Mucosa of rectum (tissue), 2 donors: Measurements from ENCODE around the gene IL12RB1.
"Not testable (repeated sequence)": the region's sequence is repeated elsewhere in the genome, so short reads cannot be mapped to it uniquely, and the experiment has no call there.

Experiments used
- H3K27ac ChIP-seq, 2 donors: one replicate each; pipeline ENCODE4 v1.7.0; 2013; ENCODE audit warnings: inconsistent platforms in 2 of 2, low read depth in 2 of 2, low read length in 2 of 2
- H3K27me3 ChIP-seq, 2 donors: one replicate each; pipeline ENCODE4 v1.7.0; 2013; ENCODE audit warnings: low read length in 2 of 2; ENCODE audit not compliant: control insufficient read depth in 2 of 2, insufficient read depth in 2 of 2
- H3K36me3 ChIP-seq, 2 donors: one replicate each; pipeline ENCODE4 v1.7.0; 2013; ENCODE audit warnings: low read length in 2 of 2; ENCODE audit not compliant: control insufficient read depth in 2 of 2, insufficient read depth in 2 of 2
- H3K4me1 ChIP-seq, 2 donors: one replicate each; pipeline ENCODE4 v1.7.0; 2013; ENCODE audit warnings: low read length in 2 of 2, mild to moderate bottlenecking in 1 of 2; ENCODE audit not compliant: control insufficient read depth in 2 of 2, insufficient read depth in 2 of 2
- H3K4me3 ChIP-seq, 2 donors: one replicate each; pipeline ENCODE4 v1.7.0; 2013; ENCODE audit warnings: low read length in 2 of 2
- H3K9ac ChIP-seq, 2 donors: one replicate each; pipeline ENCODE4 v1.7.0; 2013; ENCODE audit warnings: low read length in 2 of 2, low read depth in 1 of 2, mild to moderate bottlenecking in 1 of 2
- H3K9me3 ChIP-seq, 2 donors: one replicate each; pipeline ENCODE4 v1.7.0; 2013; ENCODE audit warnings: low read length in 2 of 2; ENCODE audit not compliant: control insufficient read depth in 2 of 2
- donor health status: healthy.
- donor health status: Normal muscosa, but diverticular disease.

Gene IL12RB1

DNA sequence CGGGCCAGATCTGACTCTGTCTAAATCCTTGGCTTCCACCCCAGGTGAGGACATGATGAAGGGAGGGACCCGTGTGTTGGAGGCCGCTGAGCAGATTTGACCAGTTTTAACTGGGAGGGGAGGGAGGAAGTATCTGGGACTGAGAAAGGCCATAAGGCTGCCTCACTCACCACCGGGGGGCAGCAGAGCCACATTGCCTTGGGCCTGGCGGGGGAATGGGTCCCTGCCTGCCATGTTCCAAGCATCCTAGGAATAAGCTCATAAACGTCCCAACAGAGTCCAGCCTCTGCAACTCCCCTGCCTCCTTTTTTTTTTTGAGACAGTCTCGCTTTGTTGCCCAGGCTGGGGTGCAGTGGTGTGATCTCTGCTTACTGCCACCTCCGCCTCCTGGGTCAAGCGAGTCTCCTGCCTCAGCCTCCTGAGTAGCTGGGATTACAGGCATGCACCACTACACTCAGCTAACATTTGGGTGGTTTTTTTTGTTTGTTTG is 26.3 kb upstream of the IL12RB1 start:
- peaks cover 27 to 33% of the 10 kb centered on the region in 2 donors for H3K4me1 ChIP-seq
- peaks cover 2 to 15% of the 10 kb centered on the region in 2 donors for H3K36me3 ChIP-seq
- H3K4me3 ChIP-seq = no peak overlapping the region
- no peak overlapping the region for H3K27ac ChIP-seq
- H3K27me3 ChIP-seq = no peaks in the 10 kb centered on the region
- H3K9me3 ChIP-seq = no peaks in the 10 kb centered on the region
- H3K9ac ChIP-seq = peak overlapping the region in 1 of 2 donors; percentile 18

DNA sequence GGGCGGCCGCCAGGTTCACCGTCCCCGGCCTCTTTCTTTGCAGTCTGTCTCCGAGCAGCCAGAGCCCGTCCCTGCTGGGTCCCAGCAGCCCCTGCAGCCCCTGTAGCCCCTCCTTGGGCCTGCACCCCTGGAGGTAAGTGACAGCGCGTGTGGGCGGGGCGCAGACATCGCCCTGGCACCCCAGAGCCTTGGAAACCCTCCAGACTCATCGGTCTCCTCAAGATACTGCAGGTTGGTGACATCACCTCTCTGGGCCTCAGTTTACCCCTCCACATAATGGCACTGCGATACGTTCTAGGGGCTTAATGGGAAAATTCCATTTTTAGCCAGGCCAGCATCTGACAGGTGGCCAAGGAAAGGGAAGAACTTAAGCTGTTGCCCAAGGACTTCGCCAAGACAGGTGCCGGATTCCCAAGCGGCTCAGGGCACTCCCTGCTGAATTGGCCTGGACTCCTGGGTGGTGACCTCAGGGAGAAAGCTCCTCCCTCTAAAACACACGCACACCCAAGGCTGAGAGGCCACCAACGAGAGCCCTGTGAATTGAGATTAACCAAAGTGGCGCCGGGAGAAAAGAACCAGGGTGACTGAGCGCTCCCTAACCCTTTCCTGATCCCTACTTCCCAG is 24.0 kb upstream of the IL12RB1 start:
- H3K9ac ChIP-seq = peak overlapping the region; percentile 79 to 93
- peak overlapping the region; percentile 77 to 86 for H3K4me3 ChIP-seq
- H3K9me3 ChIP-seq = no peaks in the 10 kb centered on the region
- no peaks in the 10 kb centered on the region for H3K27me3 ChIP-seq
- peaks cover 26 to 27% of the 10 kb centered on the region in 2 donors for H3K4me1 ChIP-seq
- peak overlapping the region; percentile 91 to 92 for H3K27ac ChIP-seq
- peaks cover 2 to 15% of the 10 kb centered on the region in 2 donors for H3K36me3 ChIP-seq

DNA sequence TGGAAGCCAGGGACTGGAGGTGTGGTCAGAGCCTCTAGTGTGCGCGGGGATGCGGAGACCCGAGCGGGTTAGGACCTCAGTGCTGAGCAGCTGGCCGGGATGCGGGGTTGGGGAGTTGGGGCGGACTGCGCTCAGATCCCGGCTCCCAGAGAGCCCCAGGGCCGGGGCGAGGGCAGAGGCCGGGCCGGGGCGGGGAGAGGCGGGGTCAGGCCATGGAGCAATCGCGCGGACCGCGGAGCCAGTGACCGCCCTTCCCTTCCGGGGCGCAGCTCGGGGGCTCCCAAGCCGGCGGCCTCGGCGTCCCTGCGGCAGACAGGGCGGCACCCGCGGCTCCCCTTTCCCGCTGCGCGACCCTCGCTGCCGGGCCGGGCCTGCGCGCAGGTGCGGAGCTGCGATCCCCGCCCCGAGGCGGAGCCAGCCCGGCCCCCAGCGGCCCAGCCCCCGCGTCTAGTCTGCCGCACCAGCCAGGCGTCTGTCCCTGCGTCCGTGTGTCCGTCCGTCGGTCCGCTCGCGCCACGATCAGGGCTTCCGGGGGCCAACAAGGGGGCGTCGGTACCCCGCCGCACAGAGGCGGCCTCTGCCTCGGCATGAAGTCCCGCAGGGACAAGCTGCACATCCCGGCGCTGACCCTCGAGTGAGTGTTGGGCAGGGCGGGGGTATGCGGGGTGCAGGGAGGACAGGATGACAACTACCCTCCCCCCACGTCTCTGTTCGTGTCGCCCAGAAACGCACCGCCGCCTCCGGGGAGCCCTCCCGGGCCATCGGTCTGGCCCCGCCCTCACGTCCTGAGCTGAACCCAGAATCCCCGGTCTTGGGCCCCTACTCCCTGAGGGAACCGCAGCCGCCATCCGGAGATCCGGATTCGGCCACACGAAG is 23.2 kb upstream of the IL12RB1 start:
- Histone ChIP-seq H3K27me3 (no peaks in the 10 kb centered on the region), H3K36me3 (peaks cover 2 to 13% of the 10 kb centered on the region in 2 donors), H3K27ac (peak overlapping the region; percentile 91 to 92), H3K4me3 (peak overlapping the region; percentile 77 to 86), H3K4me1 (peaks cover 26 to 27% of the 10 kb centered on the region in 2 donors), H3K9ac (peak overlapping the region; percentile 79 to 93), H3K9me3 (no peaks in the 10 kb centered on the region)

DNA sequence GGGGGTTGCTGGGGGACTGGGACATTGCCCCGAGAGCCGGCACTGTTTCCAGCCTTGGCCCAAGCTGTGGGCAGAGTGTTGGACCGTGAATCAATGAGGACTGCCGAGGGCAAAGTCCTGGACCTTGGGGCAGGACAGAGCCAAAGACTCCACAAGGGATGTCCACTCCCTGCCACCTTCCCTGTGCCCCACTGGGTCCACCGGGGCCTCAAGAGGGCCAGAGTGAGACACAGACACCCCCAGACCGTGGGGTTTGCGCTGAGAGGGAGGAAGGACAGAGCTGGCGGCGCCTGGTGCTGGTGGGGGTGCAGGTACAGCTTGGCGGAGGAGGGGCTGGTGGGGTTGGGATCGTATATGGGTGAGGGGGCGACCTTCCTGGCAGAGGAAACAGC is 22.6 kb upstream of the IL12RB1 start:
- Histone ChIP-seq H3K4me1 (peaks cover 30 to 31% of the 10 kb centered on the region in 2 donors), H3K27ac (peak overlapping the region; percentile 91 to 92), H3K27me3 (no peaks in the 10 kb centered on the region)

DNA sequence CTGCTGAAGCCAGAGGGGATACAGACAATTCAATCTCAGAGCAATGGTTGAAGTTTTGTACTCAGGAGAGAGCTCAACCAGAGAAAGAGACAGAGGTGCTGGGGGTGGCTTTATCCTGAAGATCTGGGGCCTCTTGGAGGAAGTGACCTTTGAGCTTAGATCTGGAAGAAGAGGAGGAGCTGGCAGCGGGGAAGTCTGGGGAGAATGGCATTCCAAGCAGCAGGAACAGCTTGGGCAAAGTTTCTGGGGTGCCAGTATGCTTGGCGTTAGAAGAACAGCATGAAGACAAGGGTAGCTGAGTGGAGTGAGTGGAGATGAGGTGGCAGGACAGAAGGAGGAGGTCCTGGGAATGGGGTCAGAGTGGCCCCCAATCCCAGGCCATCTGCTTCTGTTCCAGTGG is 22.2 kb upstream of the IL12RB1 start:
- H3K27ac ChIP-seq = peak overlapping the region; percentile 91 to 92
- H3K9ac ChIP-seq = peak overlapping the region; percentile 56 to 93
- H3K27me3 ChIP-seq = no peaks in the 10 kb centered on the region
- H3K36me3 ChIP-seq = peaks cover 2 to 6% of the 10 kb centered on the region in 2 donors
- peaks cover 30 to 34% of the 10 kb centered on the region in 2 donors for H3K4me1 ChIP-seq
- no peaks in the 10 kb centered on the region for H3K9me3 ChIP-seq
- peak overlapping the region; percentile 77 to 86 for H3K4me3 ChIP-seq

More for the DNA sequence above, 22.6 kb upstream of the IL12RB1 start:
- peak overlapping the region; percentile 79 to 93 for H3K9ac ChIP-seq
- no peaks in the 10 kb centered on the region for H3K9me3 ChIP-seq
- peaks cover 2 to 8% of the 10 kb centered on the region in 2 donors for H3K36me3 ChIP-seq
- H3K4me3 ChIP-seq = peak overlapping the region; percentile 77 to 86

DNA sequence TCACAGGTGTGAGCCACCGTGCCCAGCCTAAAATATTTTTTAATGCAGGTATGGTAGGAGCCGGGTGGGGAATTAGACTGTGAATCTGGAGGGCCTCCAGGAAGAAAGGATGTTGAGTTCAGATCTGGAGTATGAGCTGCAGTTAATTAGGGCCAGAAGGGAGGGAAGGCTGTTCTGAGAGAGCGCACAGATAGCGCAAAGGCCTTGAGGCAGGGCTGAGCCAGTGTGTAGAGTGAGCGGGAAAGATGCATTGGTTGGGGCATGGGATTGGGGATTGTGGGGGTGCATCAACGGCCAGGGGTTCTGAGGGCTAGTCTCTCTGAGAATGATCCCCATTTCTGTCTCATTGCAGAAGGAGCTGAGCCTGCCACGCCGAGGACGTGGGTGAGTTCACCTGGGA is 20.5 kb upstream of the IL12RB1 start:
- peaks cover 27 to 34% of the 10 kb centered on the region in 2 donors for H3K4me1 ChIP-seq
- H3K36me3 ChIP-seq = no peaks in the 10 kb centered on the region
- no peak overlapping the region for H3K4me3 ChIP-seq
- H3K27me3 ChIP-seq = no peaks in the 10 kb centered on the region
- H3K9me3 ChIP-seq = no peaks in the 10 kb centered on the region
- no peak overlapping the region for H3K9ac ChIP-seq
- no peak overlapping the region for H3K27ac ChIP-seq

DNA sequence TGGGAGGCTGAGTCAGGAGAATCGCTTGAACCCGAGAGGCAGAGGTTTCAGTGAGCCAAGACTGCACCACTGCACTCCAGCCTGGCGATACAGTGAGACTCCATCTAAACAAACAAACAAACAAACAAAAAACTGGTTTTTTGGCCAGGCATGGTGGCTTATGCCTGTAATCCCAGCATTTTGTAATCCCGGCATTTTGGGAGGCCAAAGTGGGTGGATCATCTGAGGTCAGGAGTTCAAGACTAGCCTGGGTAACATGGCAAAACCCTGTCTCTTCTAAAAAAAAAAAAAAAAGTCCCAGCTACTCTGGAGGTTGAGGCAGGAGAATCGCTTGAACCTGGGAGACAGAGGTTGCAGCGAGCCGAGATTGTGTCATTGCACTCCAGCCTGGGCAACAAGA is 18.5 kb upstream of the IL12RB1 start:
- H3K27ac ChIP-seq, H3K9me3 ChIP-seq, H3K4me3 ChIP-seq, H3K27me3 ChIP-seq, H3K36me3 ChIP-seq, H3K9ac ChIP-seq: not testable (repeated sequence)
- peaks cover 17 to 21% of the 10 kb centered on the region in 2 donors for H3K4me1 ChIP-seq

DNA sequence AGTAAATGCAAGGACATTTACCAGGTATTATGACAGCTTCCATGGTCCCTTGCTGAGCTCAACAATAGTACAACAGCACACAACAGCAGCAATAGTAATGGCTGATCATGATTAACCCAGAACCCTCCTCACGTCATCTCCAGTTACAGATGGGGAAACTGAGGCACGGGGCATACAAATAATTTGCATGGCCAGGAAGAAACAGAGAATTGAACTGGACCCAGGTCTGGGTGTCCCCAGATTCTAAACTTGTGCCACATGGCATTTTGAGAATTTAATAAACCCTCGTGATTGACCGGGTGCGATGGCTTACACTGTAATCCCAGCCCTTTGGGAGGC is 18.0 kb upstream of the IL12RB1 start:
- Histone ChIP-seq H3K27ac (peak overlapping the region in 1 of 2 donors; percentile 43), H3K9me3 (no peaks in the 10 kb centered on the region), H3K36me3 (no peaks in the 10 kb centered on the region), H3K4me1 (peaks cover 16 to 22% of the 10 kb centered on the region in 2 donors), H3K4me3 (peak overlapping the region; percentile 58 to 75), H3K9ac (peak overlapping the region; percentile 56 to 68), H3K27me3 (peaks cover 0 to 2% of the 10 kb centered on the region in 2 donors)

DNA sequence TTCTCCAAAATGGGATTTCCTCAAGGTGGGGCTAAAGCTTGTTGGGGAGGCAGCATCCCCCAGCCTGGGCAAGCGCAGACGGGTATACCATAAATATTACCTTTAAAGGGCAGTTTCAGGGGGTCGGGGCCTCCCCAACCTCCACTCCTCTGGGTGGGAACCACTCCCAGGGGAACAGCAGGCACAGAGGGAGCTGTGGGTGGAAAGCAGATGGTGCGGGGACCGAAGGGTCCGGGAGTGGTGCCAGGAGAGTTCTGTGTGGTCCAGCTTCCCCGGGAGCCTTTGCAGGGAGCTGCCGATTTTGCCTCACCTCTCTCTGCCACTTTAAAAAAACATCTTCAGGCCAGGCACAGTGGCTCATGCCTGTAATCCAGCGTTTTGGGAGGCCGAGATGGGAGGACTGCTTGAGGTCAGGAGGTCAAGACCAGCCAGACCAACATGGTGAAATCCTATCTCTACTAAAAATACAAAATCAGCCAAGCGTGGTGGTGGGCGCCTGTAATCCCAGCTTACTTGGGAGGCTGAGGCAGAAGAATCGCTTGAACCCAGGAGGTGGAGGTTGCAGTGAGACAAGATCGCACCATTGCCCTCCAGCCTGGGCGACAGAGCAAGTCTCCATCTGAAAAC is 16.3 kb upstream of the IL12RB1 start:
- Histone ChIP-seq H3K9me3 (no peaks in the 10 kb centered on the region), H3K36me3 (no peaks in the 10 kb centered on the region), H3K27ac (no peak overlapping the region), H3K9ac (no peak overlapping the region), H3K4me3 (no peak overlapping the region), H3K27me3 (peaks cover 7 to 13% of the 10 kb centered on the region in 2 donors), H3K4me1 (peaks cover 12 to 25% of the 10 kb centered on the region in 2 donors)

DNA sequence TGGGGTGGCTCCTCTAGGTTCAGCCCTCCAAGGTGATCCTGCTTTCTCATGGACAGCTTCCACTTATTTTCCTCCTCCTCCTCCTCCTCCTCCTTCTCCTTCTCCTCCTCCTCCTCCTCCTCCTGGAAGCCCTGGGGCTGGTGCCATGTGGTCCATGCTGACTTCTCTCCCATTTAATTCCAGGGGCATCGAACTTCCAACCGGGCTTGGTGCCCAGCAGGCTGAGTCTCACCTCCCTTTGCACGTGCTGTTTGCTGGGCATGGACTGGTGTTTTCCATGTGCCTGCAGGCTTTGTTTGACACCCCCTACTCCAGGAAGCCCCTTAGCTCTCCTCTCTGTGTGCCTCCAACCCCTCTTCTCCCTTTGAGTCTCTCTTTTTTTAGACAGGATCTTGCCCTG is 14.5 kb upstream of the IL12RB1 start:
- Histone ChIP-seq H3K9me3 (no peaks in the 10 kb centered on the region), H3K4me1 (peaks cover 16 to 24% of the 10 kb centered on the region in 2 donors), H3K27me3 (peaks cover 9 to 14% of the 10 kb centered on the region in 2 donors), H3K27ac (no peak overlapping the region), H3K36me3 (no peaks in the 10 kb centered on the region), H3K4me3 (no peak overlapping the region), H3K9ac (no peak overlapping the region)
